Activated CD4-positive, alpha-beta memory T cell treated with anti-CD3 and anti-CD28 coated beads for 36 hours (primary cell): Measurements from ENCODE around the gene TRIM72. TPM values are rescaled to one million over a fixed set of nuclear protein-coding genes. Genes with fewer than 3 reads are reported as not detected.

Experiments
- CTCF ChIA-PET: fragments of 350-600 bp; sonication (Branson Sonifier 250); formaldehyde crosslinking; loops from one replicate; lab custom pipeline; 2021; ENCODE audit warnings: antibody characterized with exemption, inconsistent platforms; lab: Charles Lee
- POLR2A ChIA-PET: fragments of 350-600 bp; sonication (Branson Sonifier 250); formaldehyde crosslinking; loops from one replicate; lab custom pipeline; 2021; ENCODE audit warnings: antibody characterized with exemption; lab: Charles Lee
- DNase-seq: peaks from one replicate; pipeline ENCODE4 v3.0.0-alpha.2; 2020
- H3K27ac Mint-ChIP-seq: one replicate; pipeline ENCODE4 v1.8.0; 2021; ENCODE audit warnings: mixed read lengths
- H3K27me3 Mint-ChIP-seq: one replicate; pipeline ENCODE4 v1.8.0; 2021; ENCODE audit warnings: mixed read lengths
- H3K36me3 Mint-ChIP-seq: one replicate; pipeline ENCODE4 v1.8.0; 2021; ENCODE audit warnings: mixed read lengths
- H3K4me1 Mint-ChIP-seq: one replicate; pipeline ENCODE4 v1.8.0; 2021; ENCODE audit warnings: low read depth, mixed read lengths
- H3K4me3 Mint-ChIP-seq: one replicate; pipeline ENCODE4 v1.8.0; 2021; ENCODE audit warnings: mild to moderate bottlenecking, mixed read lengths
- H3K9me3 Mint-ChIP-seq: one replicate; pipeline ENCODE4 v1.8.0; 2021; ENCODE audit warnings: mixed read lengths
- intact Hi-C: fragments of 100-400 bp; cut with micrococcal nuclease; formaldehyde crosslinking; loops from one replicate; pipeline ENCODE4 v1.15.1; 2023
- total RNA-seq, 2 experiments: library from RNA; stranded (reverse); gene quantifications; one replicate each; pipeline ENCODE4 v1.2.3, GENCODE V29; 2021

Gene TRIM72
- total RNA-seq, 2 experiments from 2014 or later = not detected

- H3K36me3 Mint-ChIP-seq = no peaks in the 10 kb centered on the region
- ChIA-PET POLR2A (interaction anchor here (0.6 to 1.2 kb wide), 2 partner anchors 37 to 167 kb away, joined by 3 to 4 read pairs; partner anchors contain the start of gene FUS), CTCF (interaction anchor here (0.8 to 1.2 kb wide), 3 partner anchors 73 to 166 kb away, joined by 3 to 5 read pairs (median 4); no protein-coding TSS in a partner anchor)
- peaks cover 19% of the 10 kb centered on the region for H3K4me1 Mint-ChIP-seq
- H3K4me3 Mint-ChIP-seq = peak within 1 kb of the TSS; percentile 37
- H3K27me3 Mint-ChIP-seq = peaks cover 50% of the 10 kb centered on the region
- no peaks in the 10 kb centered on the region for H3K9me3 Mint-ChIP-seq
- DNase-seq = no peak
- intact Hi-C loops = loop anchor here (5.0 kb wide), 1 partner anchor 51 kb away; no protein-coding TSS in a partner anchor
- H3K27ac Mint-ChIP-seq = no peak within 1 kb of the TSS
Measured at GRCh38 chr16:31216422-31217135, 2.7 kb downstream of the TRIM72 start, which contains the start of gene PYDC1. TSS of gene PYDC1 (minus strand) at chr16:31217135. CDS start at chr16:31217028, 107 bp downstream.

- Mint-ChIP-seq H3K4me3 (no peak overlapping the region), H3K36me3 (no peaks in the 10 kb centered on the region), H3K9me3 (no peaks in the 10 kb centered on the region), H3K27ac (no peak overlapping the region), H3K4me1 (peaks cover 15% of the 10 kb centered on the region), H3K27me3 (peaks cover 50% of the 10 kb centered on the region)
- POLR2A ChIA-PET = no interaction called here
- intact Hi-C loops = loop anchor here (5.0 kb wide), 1 partner anchor 50 kb away; no protein-coding TSS in a partner anchor
- CTCF ChIA-PET = interaction anchor here (0.8 to 1.2 kb wide), 3 partner anchors 74 to 165 kb away, joined by 3 to 5 read pairs (median 4); no protein-coding TSS in a partner anchor
- no peak for DNase-seq
Measured at GRCh38 chr16:31217136-31217530, 3.2 kb downstream of the TRIM72 start.

GRCh38 chr16:31219154-31219741 is 5.3 kb downstream of the TRIM72 start:
- H3K4me3 Mint-ChIP-seq = no peak overlapping the region
- H3K9me3 Mint-ChIP-seq = no peaks in the 10 kb centered on the region
- intact Hi-C loops = loop anchor here (5.0 kb wide), 1 partner anchor 48 kb away; no protein-coding TSS in a partner anchor
- H3K27me3 Mint-ChIP-seq = peaks cover 43% of the 10 kb centered on the region
- no peak overlapping the region for H3K27ac Mint-ChIP-seq
- CTCF ChIA-PET = interaction anchor here (1.0 to 1.1 kb wide), 2 partner anchors 11 to 163 kb away, joined by 3 read pairs; no protein-coding TSS in a partner anchor
- no peak for DNase-seq
- peaks cover 15% of the 10 kb centered on the region for H3K4me1 Mint-ChIP-seq
- POLR2A ChIA-PET = no interaction called here
- no peaks in the 10 kb centered on the region for H3K36me3 Mint-ChIP-seq

GRCh38 chr16:31221357-31222160 is 7.6 kb downstream of the TRIM72 start:
- H3K36me3 Mint-ChIP-seq = no peaks in the 10 kb centered on the region
- intact Hi-C loops = no loop called here
- no peaks in the 10 kb centered on the region for H3K9me3 Mint-ChIP-seq
- peaks cover 5% of the 10 kb centered on the region for H3K4me1 Mint-ChIP-seq
- no peak overlapping the region for H3K27ac Mint-ChIP-seq
- no peak overlapping the region for H3K4me3 Mint-ChIP-seq
- CTCF ChIA-PET = interaction anchor here (0.5 kb wide), 1 partner anchor 14 kb away, joined by 3 read pairs; no protein-coding TSS in a partner anchor
- POLR2A ChIA-PET = no interaction called here
- no peak for DNase-seq
- peaks cover 28% of the 10 kb centered on the region for H3K27me3 Mint-ChIP-seq

GRCh38 chr16:31223044-31223443 is 9.1 kb downstream of the TRIM72 start:
- H3K36me3 Mint-ChIP-seq = no peaks in the 10 kb centered on the region
- POLR2A ChIA-PET = no interaction called here
- no peak for DNase-seq
- CTCF ChIA-PET = no interaction called here
- H3K27ac Mint-ChIP-seq = no peak overlapping the region
- no peaks in the 10 kb centered on the region for H3K9me3 Mint-ChIP-seq
- intact Hi-C loops = no loop called here
- H3K4me1 Mint-ChIP-seq = no peaks in the 10 kb centered on the region
- H3K4me3 Mint-ChIP-seq = no peak overlapping the region
- peaks cover 15% of the 10 kb centered on the region for H3K27me3 Mint-ChIP-seq

GRCh38 chr16:31224092-31224955 is 10.4 kb downstream of the TRIM72 start:
- Mint-ChIP-seq H3K27me3 (peaks cover 6% of the 10 kb centered on the region), H3K4me3 (no peak overlapping the region), H3K4me1 (no peaks in the 10 kb centered on the region), H3K9me3 (no peaks in the 10 kb centered on the region), H3K36me3 (no peaks in the 10 kb centered on the region), H3K27ac (no peak overlapping the region)
- POLR2A ChIA-PET = no interaction called here
- no peak for DNase-seq
- intact Hi-C loops = no loop called here
- CTCF ChIA-PET = no interaction called here

GRCh38 chr16:31225193-31225592 is 11.3 kb downstream of the TRIM72 start:
- DNase-seq = no peak
- intact Hi-C loops = no loop called here
- Mint-ChIP-seq H3K9me3 (no peaks in the 10 kb centered on the region), H3K36me3 (no peaks in the 10 kb centered on the region), H3K4me3 (no peak overlapping the region), H3K27me3 (peaks cover 6% of the 10 kb centered on the region), H3K27ac (no peak overlapping the region), H3K4me1 (no peaks in the 10 kb centered on the region)
- ChIA-PET CTCF (no interaction called here), POLR2A (no interaction called here)

- no peak overlapping the region for H3K27ac Mint-ChIP-seq
- H3K27me3 Mint-ChIP-seq = no peaks in the 10 kb centered on the region
- intact Hi-C loops = no loop called here
- POLR2A ChIA-PET = no interaction called here
- H3K4me3 Mint-ChIP-seq = no peak overlapping the region
- DNase-seq = no peak
- CTCF ChIA-PET = no interaction called here
- H3K36me3 Mint-ChIP-seq = no peaks in the 10 kb centered on the region
- no peaks in the 10 kb centered on the region for H3K4me1 Mint-ChIP-seq
- no peaks in the 10 kb centered on the region for H3K9me3 Mint-ChIP-seq
Measured at GRCh38 chr16:31228206-31228605, 14.3 kb downstream of the TRIM72 start.

- Mint-ChIP-seq H3K36me3 (no peaks in the 10 kb centered on the region), H3K27ac (no peak overlapping the region), H3K9me3 (no peaks in the 10 kb centered on the region), H3K4me1 (no peaks in the 10 kb centered on the region), H3K27me3 (no peaks in the 10 kb centered on the region), H3K4me3 (no peak overlapping the region)
- DNase-seq = no peak
- ChIA-PET CTCF (no interaction called here), POLR2A (no interaction called here)
- intact Hi-C loops = no loop called here
Measured at GRCh38 chr16:31229501-31229900, 15.6 kb downstream of the TRIM72 start.

- Mint-ChIP-seq H3K4me3 (no peak overlapping the region), H3K27ac (no peak overlapping the region), H3K9me3 (no peaks in the 10 kb centered on the region), H3K36me3 (no peaks in the 10 kb centered on the region), H3K27me3 (no peaks in the 10 kb centered on the region), H3K4me1 (no peaks in the 10 kb centered on the region)
- ChIA-PET CTCF (no interaction called here), POLR2A (no interaction called here)
- no peak for DNase-seq
- intact Hi-C loops = no loop called here
Measured at GRCh38 chr16:31238041-31238440, 24.1 kb downstream of the TRIM72 start.

GRCh38 chr16:31242206-31242605 is 28.3 kb downstream of the TRIM72 start:
- CTCF ChIA-PET = no interaction called here
- Mint-ChIP-seq H3K4me1 (no peaks in the 10 kb centered on the region), H3K27me3 (no peaks in the 10 kb centered on the region), H3K27ac (no peak overlapping the region), H3K4me3 (no peak overlapping the region), H3K36me3 (no peaks in the 10 kb centered on the region), H3K9me3 (no peaks in the 10 kb centered on the region)
- POLR2A ChIA-PET = no interaction called here
- intact Hi-C loops = no loop called here
- DNase-seq = no peak
